HepG2 (cell line): ENCODE measurements around the gene ABHD6. TPM values are rescaled to one million over a fixed set of nuclear protein-coding genes. Genes with fewer than 3 reads are reported as not detected.
A peak's percentile ranks its signal among the peaks of the same experiment; 100 is the strongest.

Source experiments
- CAMTA2 ChIP-seq: sonication (generic); formaldehyde crosslinking; IDR thresholded peaks from 2 replicates; pipeline ENCODE4 v1.4.0; 2020; ENCODE audit warnings: mild to moderate bottlenecking, missing genetic modification reagents, borderline replicate concordance
- CREM ChIP-seq, 2 experiments: sonication (generic) in 1 of 2; formaldehyde crosslinking in 1 of 2; IDR thresholded peaks; 2 replicates each; pipeline versions ENCODE4 v1.4.0 to v1.6.1; 2016 to 2020; ENCODE audit warnings: antibody characterized with exemption in 1 of 2, mild to moderate bottlenecking in 1 of 2, missing genetic modification reagents in 1 of 2
- DNMT3B ChIP-seq: conservative IDR thresholded peaks from 2 replicates; pipeline ENCODE4 v1.6.1; 2016; ENCODE audit warnings: missing biosample characterization, control low read depth
- IRX3 ChIP-seq: sonication (generic); formaldehyde crosslinking; IDR thresholded peaks from 2 replicates; pipeline ENCODE4 v1.8.1; 2023; ENCODE audit warnings: mild to moderate bottlenecking, low read depth, missing genetic modification reagents, borderline replicate concordance
- ISL2 ChIP-seq: sonication (generic); formaldehyde crosslinking; IDR thresholded peaks from 2 replicates; pipeline ENCODE4 v1.5.0; 2020; ENCODE audit warnings: missing genetic modification reagents
- MAFK ChIP-seq, 2 experiments: IDR thresholded peaks in 1 of 2; conservative IDR thresholded peaks in 1 of 2; 2 replicates each; pipeline ENCODE4 v1.6.1; 2011; ENCODE audit warnings: improper control_type of control experiment in 2 of 2, low read length in 2 of 2
- MEF2D ChIP-seq: sonication (generic); formaldehyde crosslinking; IDR thresholded peaks from 2 replicates; pipeline ENCODE4 v1.5.1; 2020; ENCODE audit warnings: mild to moderate bottlenecking, missing genetic modification reagents
- MIER2 ChIP-seq: IDR thresholded peaks from 2 replicates; pipeline ENCODE4 v1.6.1; 2016; ENCODE audit warnings: missing biosample characterization, missing genetic modification reagents
- MIER3 ChIP-seq: IDR thresholded peaks from 2 replicates; pipeline ENCODE4 v1.6.1; 2016; ENCODE audit warnings: missing compliant biosample characterization, borderline replicate concordance
- NR2F6 ChIP-seq, 2 experiments: IDR thresholded peaks; 2 replicates each; pipeline ENCODE4 v1.6.1; 2016; ENCODE audit warnings: antibody characterized with exemption in 1 of 2, mild to moderate bottlenecking in 1 of 2
- SMARCE1 ChIP-seq: fragments of 450-650 bp; IDR thresholded peaks from 2 replicates; pipeline ENCODE4 v1.6.1; 2017; ENCODE audit warnings: borderline replicate concordance
- TBX2 ChIP-seq: sonication (generic); formaldehyde crosslinking; IDR thresholded peaks from 2 replicates; pipeline ENCODE4 v1.5.0; 2020; ENCODE audit warnings: missing genetic modification reagents, mild to moderate bottlenecking, borderline replicate concordance
- ZNF563 ChIP-seq: sonication (generic); formaldehyde crosslinking; IDR thresholded peaks from 2 replicates; pipeline ENCODE4 v1.8.0; 2022; ENCODE audit warnings: mild to moderate bottlenecking, moderate library complexity, missing genetic modification reagents
- ZNF879 ChIP-seq: sonication (generic); formaldehyde crosslinking; IDR thresholded peaks from 2 replicates; pipeline ENCODE4 v1.8.1; 2023; ENCODE audit warnings: missing genetic modification reagents
- polyA plus RNA-seq, 8 experiments: library from polyadenylated mRNA; depleted of rRNA in 3 of 8; stranded (reverse) in 7 of 8; unstranded in 1 of 8; fragments of >200 nt; fragmentation: Illumina TruSeq in 4 of 8; extraction: Trizol in 4 of 8; gene quantifications; 2 replicates each; pipeline versions ENCODE4 v1.2.1 to v1.2.3, GENCODE V29; 2011 to 2016; ENCODE audit warnings: low read depth in 4 of 8, missing spikeins in 1 of 8, mixed read lengths in 1 of 8; ENCODE audit not compliant: insufficient read depth in 1 of 8
- total RNA-seq, 5 experiments: library from RNA; depleted of rRNA; stranded (reverse); fragments of >200 nt; fragmentation: Illumina TruSeq; extraction: Trizol; gene quantifications; 2 replicates each; pipeline ENCODE4 v1.2.3, GENCODE V29; 2016; ENCODE audit warnings: low read depth in 1 of 5
- TF ChIP-seq, protein P1 (sequence below): sonication (generic); formaldehyde crosslinking; IDR thresholded peaks from one replicate; pipeline ENCODE4 v1.5.1; 2020; ENCODE audit warnings: mild to moderate bottlenecking, missing genetic modification reagents; ENCODE audit errors: not compliant biosample characterization
- TF ChIP-seq, protein P2 (sequence below): IDR thresholded peaks from 2 replicates; pipeline ENCODE4 v1.6.1; 2018; ENCODE audit warnings: missing genetic modification reagents, mild to moderate bottlenecking, missing compliant biosample characterization
- TF ChIP-seq, protein P3 (sequence below): sonication (generic); formaldehyde crosslinking; IDR thresholded peaks from 2 replicates; pipeline ENCODE4 v1.4.0; 2020; ENCODE audit warnings: missing genetic modification reagents, low read depth, mild to moderate bottlenecking, borderline replicate concordance
- TF ChIP-seq, protein P4 (sequence below): sonication (generic); formaldehyde crosslinking; IDR thresholded peaks from 2 replicates; pipeline ENCODE4 v1.4.0; 2020; ENCODE audit warnings: missing genetic modification reagents

Gene ABHD6
- total and polyA plus RNA-seq, 2 of the 13 experiments (the other 11 are each of a cell fraction or from before 2014, with no cell fraction given), result 9.0 to 17.2 TPM

DNA sequence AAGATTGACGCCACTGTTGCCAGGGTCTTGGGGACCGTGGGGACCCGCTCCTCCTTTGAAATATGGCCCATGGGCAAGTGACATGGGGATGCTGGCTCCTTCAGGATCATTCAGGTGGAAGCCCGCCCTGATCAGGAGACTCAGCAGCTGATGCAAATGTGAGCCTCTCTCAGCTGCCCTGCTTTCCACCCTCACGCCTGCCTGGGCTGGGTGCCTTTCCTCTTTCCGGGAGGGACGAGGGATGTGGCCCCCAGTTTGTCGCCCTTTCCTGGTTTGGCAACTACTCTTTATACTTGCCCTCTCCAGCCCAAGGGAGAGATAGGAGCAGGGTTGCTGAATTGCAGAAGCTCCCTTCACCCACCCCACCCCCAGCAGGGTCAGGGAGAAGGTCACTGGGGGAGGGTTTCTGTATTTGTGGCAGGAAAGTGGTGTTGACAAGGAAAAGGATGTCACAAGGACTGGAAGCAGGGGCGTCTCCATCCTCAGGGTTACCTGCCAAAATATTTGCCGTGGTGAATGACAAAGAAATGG is 48.6 kb upstream of the ABHD6 start (continued):
- TF ChIP-seq, protein P1, sequence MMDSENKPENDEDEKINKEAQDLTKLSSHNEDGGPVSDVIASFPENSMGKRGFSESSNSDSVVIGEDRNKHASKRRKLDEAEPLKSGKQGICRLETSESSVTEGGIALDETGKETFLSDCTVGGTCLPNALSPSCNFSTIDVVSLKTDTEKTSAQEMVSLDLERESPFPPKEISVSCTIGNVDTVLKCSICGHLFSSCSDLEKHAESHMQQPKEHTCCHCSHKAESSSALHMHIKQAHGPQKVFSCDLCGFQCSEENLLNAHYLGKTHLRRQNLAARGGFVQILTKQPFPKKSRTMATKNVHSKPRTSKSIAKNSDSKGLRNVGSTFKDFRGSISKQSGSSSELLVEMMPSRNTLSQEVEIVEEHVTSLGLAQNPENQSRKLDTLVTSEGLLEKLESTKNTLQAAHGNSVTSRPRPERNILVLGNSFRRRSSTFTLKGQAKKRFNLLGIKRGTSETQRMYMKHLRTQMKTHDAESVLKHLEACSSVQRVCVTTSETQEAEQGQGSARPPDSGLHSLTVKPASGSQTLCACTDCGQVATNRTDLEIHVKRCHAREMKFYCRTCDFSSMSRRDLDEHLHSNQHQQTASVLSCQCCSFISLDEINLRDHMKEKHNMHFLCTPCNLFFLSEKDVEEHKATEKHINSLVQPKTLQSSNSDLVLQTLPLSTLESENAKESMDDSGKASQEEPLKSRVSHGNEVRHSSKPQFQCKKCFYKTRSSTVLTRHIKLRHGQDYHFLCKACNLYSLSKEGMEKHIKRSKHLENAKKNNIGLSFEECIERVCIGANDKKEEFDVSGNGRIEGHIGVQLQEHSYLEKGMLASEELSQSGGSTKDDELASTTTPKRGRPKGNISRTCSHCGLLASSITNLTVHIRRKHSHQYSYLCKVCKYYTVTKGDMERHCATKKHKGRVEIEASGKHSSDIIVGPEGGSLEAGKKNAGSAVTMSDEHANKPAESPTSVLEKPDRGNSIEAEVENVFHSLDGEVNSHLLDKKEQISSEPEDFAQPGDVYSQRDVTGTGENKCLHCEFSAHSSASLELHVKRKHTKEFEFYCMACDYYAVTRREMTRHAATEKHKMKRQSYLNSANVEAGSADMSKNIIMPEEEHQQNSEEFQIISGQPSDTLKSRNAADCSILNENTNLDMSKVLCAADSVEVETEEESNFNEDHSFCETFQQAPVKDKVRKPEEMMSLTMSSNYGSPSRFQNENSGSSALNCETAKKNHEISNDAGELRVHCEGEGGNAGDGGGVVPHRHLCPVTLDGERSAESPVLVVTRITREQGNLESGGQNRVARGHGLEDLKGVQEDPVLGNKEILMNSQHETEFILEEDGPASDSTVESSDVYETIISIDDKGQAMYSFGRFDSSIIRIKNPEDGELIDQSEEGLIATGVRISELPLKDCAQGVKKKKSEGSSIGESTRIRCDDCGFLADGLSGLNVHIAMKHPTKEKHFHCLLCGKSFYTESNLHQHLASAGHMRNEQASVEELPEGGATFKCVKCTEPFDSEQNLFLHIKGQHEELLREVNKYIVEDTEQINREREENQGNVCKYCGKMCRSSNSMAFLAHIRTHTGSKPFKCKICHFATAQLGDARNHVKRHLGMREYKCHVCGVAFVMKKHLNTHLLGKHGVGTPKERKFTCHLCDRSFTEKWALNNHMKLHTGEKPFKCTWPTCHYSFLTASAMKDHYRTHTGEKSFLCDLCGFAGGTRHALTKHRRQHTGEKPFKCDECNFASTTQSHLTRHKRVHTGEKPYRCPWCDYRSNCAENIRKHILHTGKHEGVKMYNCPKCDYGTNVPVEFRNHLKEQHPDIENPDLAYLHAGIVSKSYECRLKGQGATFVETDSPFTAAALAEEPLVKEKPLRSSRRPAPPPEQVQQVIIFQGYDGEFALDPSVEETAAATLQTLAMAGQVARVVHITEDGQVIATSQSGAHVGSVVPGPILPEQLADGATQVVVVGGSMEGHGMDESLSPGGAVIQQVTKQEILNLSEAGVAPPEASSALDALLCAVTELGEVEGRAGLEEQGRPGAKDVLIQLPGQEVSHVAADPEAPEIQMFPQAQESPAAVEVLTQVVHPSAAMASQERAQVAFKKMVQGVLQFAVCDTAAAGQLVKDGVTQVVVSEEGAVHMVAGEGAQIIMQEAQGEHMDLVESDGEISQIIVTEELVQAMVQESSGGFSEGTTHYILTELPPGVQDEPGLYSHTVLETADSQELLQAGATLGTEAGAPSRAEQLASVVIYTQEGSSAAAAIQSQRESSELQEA, result no peak
- TF ChIP-seq CAMTA2 (CRISPR knock-in tag) (no peak), IRX3 (no peak), MIER2 (0 out of 2 replicates have a peak, but pooled peaks have one; percentile 16), ZNF879 (CRISPR knock-in tag) (no peak), MAFK (conservative IDR thresholded peaks at IDR 0.05 in 1 of 2, IDR thresholded peaks at IDR 0.05 in 1 of 2; ENCODE audit: low read length in 2 of 2) (no peak), CREM (IDR thresholded peaks at IDR 0.05) (peak; percentile 78), CREM (CRISPR knock-in tag; IDR thresholded peaks at IDR 0.05) (no peak), MEF2D (peak; percentile 89), MIER3 (peak; percentile 36; the same call in 1 of the 2 replicates), TBX2 (CRISPR knock-in tag) (peak; percentile 86), NR2F6 (IDR thresholded peaks at IDR 0.05) (peak; percentile 99), NR2F6 (CRISPR knock-in tag; IDR thresholded peaks at IDR 0.05) (peak; percentile 100), ZNF563 (CRISPR knock-in tag) (no peak), ISL2 (CRISPR knock-in tag) (peak; percentile 70; the same call in 1 of the 2 replicates), SMARCE1 (no peak), DNMT3B (CRISPR knock-in tag) (no peak)
- TF ChIP-seq, protein P2, sequence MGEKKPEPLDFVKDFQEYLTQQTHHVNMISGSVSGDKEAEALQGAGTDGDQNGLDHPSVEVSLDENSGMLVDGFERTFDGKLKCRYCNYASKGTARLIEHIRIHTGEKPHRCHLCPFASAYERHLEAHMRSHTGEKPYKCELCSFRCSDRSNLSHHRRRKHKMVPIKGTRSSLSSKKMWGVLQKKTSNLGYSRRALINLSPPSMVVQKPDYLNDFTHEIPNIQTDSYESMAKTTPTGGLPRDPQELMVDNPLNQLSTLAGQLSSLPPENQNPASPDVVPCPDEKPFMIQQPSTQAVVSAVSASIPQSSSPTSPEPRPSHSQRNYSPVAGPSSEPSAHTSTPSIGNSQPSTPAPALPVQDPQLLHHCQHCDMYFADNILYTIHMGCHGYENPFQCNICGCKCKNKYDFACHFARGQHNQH, result 0 out of 2 replicates have a peak, but pooled peaks have one; percentile 53
- TF ChIP-seq, protein P3, sequence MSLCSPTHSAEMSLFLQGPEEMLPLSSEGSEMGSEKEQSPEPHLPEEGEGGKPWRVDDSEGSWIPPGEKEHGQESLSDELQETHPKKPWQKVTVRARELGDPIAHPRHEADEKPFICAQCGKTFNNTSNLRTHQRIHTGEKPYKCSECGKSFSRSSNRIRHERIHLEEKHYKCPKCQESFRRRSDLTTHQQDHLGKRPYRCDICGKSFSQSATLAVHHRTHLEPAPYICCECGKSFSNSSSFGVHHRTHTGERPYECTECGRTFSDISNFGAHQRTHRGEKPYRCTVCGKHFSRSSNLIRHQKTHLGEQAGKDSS (CRISPR knock-in tag), result peak; percentile 62; the same call in 1 of the 2 replicates
- TF ChIP-seq, protein P4, sequence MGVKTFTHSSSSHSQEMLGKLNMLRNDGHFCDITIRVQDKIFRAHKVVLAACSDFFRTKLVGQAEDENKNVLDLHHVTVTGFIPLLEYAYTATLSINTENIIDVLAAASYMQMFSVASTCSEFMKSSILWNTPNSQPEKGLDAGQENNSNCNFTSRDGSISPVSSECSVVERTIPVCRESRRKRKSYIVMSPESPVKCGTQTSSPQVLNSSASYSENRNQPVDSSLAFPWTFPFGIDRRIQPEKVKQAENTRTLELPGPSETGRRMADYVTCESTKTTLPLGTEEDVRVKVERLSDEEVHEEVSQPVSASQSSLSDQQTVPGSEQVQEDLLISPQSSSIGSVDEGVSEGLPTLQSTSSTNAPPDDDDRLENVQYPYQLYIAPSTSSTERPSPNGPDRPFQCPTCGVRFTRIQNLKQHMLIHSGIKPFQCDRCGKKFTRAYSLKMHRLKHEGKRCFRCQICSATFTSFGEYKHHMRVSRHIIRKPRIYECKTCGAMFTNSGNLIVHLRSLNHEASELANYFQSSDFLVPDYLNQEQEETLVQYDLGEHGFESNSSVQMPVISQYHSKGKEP, result no peak
